Eye (tissue), 1 donor: ENCODE data around the gene IRAK1BP1.
"Not testable (repeated sequence)": the region's sequence is repeated elsewhere in the genome, so short reads cannot be mapped to it uniquely, and the experiment has no call there.

Source experiments
- DNase-seq: peaks from one replicate; pipeline ENCODE4 v3.0.0-alpha.2; 2015

The IRAK1BP1 gene

DNA sequence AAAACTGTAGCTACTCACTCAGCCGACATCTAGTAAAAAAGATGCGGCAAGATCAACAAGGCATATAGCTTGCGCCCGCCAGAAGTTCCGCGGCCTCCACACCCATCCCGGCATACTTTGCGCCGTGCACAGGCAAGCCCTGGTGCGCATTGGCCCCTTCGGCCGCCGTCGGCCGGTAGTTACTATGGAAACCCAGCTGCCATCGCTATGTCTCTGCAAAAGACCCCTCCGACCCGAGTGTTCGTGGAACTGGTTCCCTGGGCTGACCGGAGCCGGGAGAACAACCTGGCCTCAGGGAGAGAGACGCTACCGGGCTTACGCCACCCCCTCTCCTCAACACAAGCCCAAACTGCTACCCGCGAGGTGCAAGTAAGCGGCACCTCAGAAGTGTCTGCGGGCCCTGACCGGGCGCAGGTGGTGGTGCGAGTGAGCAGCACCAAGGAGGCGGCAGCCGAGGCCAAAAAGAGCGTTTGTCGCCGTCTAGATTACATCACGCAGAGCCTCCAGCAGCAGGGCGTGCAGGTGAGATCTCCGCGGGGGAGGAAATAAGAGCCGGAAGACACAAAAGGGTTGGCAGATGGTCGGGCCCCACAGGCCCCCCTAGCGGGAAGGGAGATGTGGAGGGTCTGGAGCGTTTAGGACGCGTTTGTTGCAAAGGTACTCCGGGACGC lies at the start of gene IRAK1BP1:
Gene IRAK1BP1, plus strand, starts transcription at position 182 of the 671 bp plus-strand sequence. Its CDS starts 26 bp downstream, at position 208.
- DNase-seq, result peak; percentile 97

DNA sequence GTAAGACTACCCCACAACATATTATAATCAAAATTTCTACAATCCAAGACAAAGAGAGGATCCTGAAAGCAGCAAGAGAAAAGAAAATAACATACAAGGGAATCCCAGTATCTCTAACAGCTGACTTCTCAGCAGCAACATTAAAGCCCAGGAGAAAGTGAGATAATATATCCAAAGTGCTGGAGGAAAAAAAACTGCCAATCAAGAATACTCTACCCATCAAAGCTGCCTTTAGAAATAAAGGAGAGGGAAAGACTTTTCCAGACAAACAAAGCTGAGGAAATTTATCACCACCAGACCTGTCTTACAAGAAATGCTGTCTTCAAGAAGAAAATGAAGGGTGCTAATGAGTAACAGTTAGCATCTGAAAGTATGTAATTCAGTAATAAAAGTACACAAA lies 43.3 kb upstream of the IRAK1BP1 start:
- no peak for DNase-seq

DNA sequence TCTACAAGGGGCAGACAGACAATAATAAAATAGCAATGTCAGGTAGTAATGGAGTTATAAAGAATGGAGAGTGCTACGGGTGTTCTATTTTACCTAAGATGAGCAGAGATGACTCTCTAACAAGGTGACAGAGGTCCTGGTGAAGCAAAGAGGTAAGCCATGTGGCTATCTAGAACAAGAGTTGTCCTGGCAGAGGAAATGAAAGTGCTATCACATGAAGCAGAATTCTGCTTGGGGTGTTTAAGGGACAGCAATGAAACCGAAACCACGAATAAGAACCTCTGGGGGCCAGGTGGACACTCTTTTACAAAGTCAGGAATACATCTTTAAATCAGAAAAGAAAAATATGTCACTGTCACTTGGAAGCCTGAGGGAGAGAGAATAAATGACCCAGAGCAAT lies 37.9 kb upstream of the IRAK1BP1 start:
- DNase-seq, result no peak

GRCh38 chr6:78830805-78831204 lies 36.5 kb upstream of the IRAK1BP1 start:
- no peak for DNase-seq

DNA sequence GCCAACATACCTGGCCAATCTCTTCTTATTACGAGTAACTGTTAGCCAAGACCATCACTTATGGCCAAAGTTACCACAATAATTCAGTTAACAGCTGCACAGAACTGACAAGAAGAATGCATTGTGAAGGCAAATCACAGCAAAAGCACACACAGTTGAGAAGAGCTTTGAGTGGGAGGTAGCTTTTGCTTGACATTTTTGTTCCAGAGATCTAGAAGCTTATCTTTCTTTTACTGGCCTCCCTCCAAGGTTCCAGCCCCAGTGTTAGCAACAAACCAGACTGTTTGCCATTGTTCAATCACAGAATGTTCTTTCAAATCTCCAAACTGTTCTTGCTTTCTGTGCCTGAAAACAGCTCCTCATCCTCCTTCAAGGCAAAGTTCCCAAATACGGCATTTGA lies 35.9 kb upstream of the IRAK1BP1 start:
- no peak for DNase-seq

DNA sequence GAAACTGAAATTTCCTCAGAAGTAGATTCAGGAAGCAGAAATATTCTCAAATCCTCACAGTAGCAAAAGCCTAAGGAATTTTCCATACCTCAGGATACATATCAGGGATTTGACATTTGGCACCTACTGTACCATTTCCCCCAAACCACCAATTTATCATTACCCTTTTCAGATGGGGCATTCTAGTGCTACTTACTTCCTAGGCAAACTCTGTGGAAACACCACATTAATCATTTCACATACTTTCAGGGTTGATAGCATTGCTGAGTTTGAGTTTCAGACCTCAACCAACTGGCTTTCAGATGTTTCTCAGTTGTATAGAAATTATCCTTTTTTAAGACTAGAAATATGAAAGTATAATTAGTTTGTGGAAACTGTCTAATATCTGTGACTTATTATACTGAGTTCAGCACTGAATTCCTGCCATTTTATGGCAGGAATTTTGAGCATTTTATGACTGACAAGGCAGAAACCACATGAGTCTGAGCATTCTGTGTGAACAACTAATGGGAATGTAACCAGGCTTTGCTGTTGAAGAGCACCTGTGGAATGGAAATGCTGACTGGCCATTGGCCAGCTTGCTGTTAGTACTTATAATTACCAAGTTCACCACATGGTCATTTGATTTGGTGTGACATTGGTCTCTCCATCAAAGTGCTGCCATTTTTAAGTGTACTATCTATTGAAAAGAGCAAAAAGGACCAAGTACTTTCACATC lies 35.1 kb upstream of the IRAK1BP1 start:
- no peak for DNase-seq

DNA sequence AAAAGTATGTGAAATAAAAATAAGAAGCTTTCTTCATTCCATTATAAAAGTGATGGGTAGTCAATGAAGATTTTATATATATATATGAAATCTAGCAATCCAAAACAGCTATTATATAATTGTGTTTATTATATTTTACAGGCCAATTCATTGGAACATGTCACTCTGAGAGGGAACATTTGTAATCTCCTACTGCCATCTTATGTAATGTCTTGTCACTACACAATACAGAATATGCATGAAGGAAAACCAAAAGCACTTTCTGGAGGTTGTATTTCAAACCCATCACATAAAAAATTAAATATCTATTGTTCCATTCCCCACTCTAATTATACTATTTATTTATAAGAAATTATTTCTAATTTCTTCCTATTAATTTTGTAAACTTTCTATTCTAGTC lies 31.5 kb upstream of the IRAK1BP1 start:
- DNase-seq, result peak; percentile 44

GRCh38 chr6:78836598-78836997 lies 30.8 kb upstream of the IRAK1BP1 start:
- no peak for DNase-seq

DNA sequence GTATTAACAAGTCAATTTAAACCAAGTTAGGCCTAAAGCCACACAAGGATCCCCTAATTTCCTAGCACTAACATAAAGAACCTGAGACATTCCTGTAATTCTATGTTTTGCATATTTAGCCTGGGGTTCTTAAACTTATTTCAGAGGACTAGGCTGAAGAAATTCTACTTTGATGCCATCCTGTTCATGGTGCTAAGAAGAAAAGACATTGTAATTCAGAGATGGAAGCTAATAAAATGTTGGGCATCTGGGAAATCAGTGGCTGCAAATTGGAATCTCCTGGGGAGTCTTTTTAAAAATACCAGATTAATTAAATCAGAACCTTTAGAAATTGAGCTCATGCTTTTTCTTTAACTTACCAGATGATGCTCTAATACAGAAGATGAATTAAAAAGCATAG lies 26.2 kb upstream of the IRAK1BP1 start:
- no peak for DNase-seq

- no peak for DNase-seq
Observed at GRCh38 chr6:78842953-78843352, 24.4 kb upstream of the IRAK1BP1 start.

DNA sequence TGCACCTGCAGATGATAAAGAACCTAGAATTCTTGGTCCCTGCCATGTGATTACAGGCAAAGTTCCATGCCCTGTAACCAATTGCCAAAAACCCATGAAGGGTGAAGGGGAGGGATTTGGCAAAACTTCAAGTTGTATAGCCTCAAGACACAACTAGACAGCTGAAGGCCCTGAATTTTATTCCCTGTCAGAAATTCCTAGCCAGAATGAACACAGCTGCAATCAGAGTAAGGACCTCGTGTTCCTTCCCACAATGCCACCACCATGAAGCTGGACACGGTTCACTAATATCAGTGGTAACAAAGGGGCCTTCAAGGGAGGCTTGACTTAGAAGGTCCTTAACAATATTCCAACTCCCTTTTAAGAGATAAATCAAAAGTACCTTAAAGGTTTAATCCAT lies 22.5 kb upstream of the IRAK1BP1 start:
- DNase-seq, result peak; percentile 30

- DNase-seq, result no peak
Observed at GRCh38 chr6:78845567-78845966, 21.8 kb upstream of the IRAK1BP1 start.

DNA sequence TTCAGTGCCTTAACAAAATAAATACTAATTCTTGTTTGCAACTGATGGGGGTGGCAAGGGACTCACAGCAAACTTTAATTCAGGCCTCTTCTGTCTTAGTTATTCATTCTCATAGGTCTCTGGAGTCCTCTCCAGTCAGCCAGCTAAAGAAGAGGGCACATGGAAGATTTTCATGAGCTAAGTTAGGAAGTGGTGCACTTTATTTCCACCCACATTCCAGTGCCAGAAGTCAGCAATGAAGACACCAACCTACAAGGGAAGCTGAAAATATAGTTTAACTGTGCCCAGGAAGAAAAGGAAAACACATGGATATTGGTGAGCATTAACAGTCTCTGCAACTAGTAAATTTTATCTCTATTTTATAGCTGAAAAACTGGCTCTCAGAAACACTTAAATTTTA lies 16.7 kb upstream of the IRAK1BP1 start:
- no peak for DNase-seq

DNA sequence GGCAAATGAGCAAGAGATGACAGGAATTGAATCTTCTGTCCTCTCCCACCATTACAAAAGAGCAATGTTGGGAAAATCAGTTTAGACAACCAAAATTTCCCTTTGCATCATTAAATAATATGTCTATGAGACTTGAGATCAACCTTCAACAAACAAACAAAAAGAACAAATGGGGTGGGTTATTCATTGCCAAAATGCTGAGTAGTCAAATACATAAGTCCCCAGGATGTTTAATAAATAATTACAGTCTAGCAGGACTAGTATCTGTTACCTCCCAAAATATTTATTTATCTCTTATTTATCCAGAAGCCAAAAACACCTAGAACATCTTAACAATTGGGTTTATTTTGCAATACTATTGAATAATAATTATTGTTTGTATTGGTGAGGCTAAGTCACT lies 16.2 kb upstream of the IRAK1BP1 start:
- no peak for DNase-seq

DNA sequence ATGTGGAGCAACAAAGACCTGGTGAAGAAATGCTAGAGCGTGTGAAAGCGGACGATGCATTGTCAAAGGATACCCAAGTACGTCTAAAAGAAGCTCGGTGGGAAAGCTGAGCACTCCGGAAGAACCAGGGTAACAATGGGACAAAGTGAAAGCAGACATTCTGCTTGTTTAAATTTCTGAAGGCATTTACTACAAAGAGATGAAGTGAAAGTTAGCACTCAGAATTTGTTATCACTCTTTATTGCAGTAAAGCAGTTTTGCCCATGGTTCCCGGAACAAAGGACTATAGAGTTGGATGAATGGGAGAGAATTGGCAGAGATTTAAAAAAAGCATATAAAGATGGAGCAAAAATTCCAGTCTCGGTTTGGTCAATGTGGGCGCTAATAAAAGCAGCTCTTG lies 12.8 kb upstream of the IRAK1BP1 start:
- no peak for DNase-seq

DNA sequence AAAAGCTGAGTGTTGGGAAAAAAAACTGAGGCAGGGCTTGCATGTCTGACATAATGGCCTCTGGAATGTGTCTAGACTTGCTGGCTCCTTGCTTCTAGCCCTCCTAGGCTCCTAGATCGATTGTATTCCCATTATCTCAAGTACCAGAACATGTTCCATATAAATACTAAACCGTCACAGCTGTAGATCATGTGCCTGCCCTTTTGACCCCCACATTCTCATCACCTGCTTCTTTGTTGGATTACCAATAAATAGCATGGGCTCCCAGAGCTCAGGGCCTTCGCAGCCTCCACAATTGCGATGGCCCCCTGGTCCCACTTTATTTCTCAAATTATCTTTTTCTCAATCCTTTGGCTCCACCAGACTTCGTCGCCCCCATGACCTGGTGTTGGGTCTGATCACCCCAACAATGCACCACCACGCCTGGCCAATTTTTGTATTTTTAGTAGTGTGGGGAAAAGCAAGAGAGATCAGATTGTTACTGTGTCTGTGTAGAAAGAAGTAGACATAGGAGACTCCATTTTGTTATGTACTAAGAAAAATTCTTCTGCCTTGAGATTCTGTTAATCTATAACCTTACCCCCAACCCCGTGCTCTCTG lies 8.9 kb upstream of the IRAK1BP1 start:
- DNase-seq, result not testable (repeated sequence)

DNA sequence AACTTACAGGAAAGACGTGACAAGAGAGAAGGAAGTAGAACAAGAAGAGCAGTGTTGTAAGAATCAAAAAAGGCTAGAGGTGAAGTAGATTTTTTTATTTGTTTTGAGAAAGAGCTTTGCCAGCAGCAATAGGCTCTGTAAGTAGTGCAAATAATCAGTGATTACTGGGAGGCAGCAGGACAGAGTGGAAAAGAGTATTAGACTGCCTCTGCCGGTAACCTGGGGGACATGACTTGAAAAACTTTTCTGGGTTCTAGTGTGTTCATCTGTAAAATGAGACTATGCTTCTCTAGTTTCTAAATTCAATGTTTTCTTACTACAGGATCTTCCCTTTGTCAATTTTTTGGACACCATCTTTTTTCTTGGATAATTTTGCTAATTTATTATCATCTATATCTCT lies 5.8 kb upstream of the IRAK1BP1 start:
- DNase-seq, result no peak

DNA sequence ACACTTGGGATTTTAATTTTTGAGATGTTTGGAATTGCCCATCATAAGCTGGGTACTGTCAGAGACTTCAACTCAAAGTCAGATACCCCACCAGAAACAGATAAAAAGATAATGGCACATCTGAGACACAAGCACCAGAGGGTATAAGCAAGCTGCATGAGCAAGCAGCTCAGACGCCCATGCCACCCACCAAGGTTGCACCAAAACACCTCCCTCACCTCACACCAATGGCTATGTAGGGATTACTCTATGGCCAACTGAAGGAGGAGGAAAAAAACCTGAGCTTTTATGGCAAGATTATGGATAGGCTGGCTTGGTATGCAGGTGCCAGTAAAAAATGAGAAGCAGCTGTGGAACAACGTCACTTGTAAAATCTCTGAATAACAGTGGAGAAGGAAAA lies 3.8 kb upstream of the IRAK1BP1 start:
- no peak for DNase-seq

GRCh38 chr6:78864957-78865356 lies 2.4 kb upstream of the IRAK1BP1 start:
- DNase-seq, result no peak

DNA sequence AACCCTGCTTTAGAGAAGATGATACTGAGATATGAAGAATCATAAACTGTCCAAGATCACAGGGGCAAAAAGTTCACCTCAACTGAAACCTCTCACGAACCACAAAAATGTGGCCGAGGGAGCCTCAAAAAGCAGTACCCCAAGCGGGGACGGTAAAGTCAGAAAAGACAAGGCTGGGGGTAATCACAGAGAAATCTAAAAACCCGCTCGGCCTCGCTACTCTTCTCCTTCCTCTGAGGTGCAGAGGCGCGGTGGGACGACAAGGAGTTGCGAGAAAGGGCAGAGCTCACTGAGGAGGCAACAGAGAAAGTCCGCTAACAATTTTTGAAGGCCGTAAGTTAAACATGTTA lies 356 bp upstream of the IRAK1BP1 start:
- no peak for DNase-seq

- DNase-seq, result no peak
Observed at GRCh38 chr6:78868116-78868515, 765 bp downstream of the IRAK1BP1 start.

DNA sequence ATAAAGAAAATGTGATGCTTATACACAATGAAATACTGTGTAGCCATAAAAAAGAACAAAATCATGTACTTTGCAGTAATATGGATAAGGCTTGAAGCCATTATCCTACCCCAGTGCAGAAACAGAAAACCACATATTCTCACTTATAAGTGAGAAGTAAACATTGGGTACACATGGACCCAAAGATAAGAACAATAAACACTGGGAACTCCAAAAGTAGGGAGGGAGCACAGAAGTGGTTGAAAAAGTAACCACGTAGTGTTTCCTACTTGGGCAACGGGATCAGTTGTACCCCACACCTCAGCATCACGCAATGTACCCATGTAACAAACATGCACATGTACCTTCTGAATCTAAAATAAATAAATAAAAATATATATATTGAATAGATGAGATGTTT lies 8.2 kb downstream of the IRAK1BP1 start:
- no peak for DNase-seq

GRCh38 chr6:78883651-78884050 lies 16.3 kb downstream of the IRAK1BP1 start:
- DNase-seq, result no peak

DNA sequence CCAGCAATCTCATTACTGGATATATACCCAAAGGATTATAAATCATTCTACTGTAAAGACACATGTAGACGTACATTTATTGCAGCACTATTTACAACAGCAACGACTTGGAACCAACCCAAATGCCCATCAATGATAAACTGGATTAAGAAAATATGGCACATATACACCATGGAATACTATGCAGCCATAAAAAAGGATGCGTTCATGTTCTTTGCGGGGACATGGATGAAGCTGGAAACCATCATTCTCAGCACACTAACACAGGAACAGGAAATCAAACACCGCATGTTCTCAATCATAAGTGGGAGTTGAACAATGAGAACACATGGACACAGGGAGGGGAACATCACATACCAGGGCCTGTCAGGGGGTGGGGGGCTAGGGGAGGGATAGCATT lies 22.6 kb downstream of the IRAK1BP1 start:
- DNase-seq, result not testable (repeated sequence)
